Adipose tissue (tissue), 3 donors: ENCODE data around the gene ERFL. TPM values are rescaled to one million over a fixed set of nuclear protein-coding genes. Genes with fewer than 3 reads are reported as not detected.
"Not testable (repeated sequence)": the region's sequence is repeated elsewhere in the genome, so short reads cannot be mapped to it uniquely, and the experiment has no call there.

Experiments used
- H3K27ac ChIP-seq: one replicate; pipeline ENCODE4 v1.5.1; 2013; ENCODE audit warnings: low read depth, low read length
- WGBS, 3 donors: extraction: QIAGEN DNeasy Blood & Tissue Kit; methylation state at CpG; one replicate each; pipeline ENCODE4 v1.1.7; 2013; 5-methylcytosine and 5-hydroxymethylcytosine counted together
- polyA plus RNA-seq, 3 donors: library from polyadenylated mRNA; stranded (reverse); fragments of 200-250 nt; gene quantifications; one replicate each; pipeline ENCODE4 v1.2.3, GENCODE V29; 2013
- donor health status: healthy with polysubstance abuse.
- donor health status: Bipolar disorder and iron deficiency.
- donor health status: healthy.

The ERFL gene
- polyA plus RNA-seq, 3 donors: 0.12 to 0.24 TPM; not detected in 1

- WGBS, 3 donors: 96 to 100% (median 97%) methylated on average over 4 of the region's 4 CpGs
Measured at GRCh38 chr19:41890936-41891335, 37.3 kb downstream of the ERFL start.

GRCh38 chr19:41889896-41890295, 38.4 kb downstream of the ERFL start:
- no peak overlapping the region for H3K27ac ChIP-seq
- WGBS, 3 donors: 91 to 93% (median 92%) methylated on average over 8 of the region's 8 CpGs

More at GRCh38 chr19:41890936-41891335, 37.3 kb downstream of the ERFL start:
- no peak overlapping the region for H3K27ac ChIP-seq

- 85 to 89% (median 86%) methylated on average over 12 of the region's 12 CpGs for WGBS, 3 donors
- H3K27ac ChIP-seq: no peak overlapping the region
Measured at GRCh38 chr19:41888926-41889325, 39.3 kb downstream of the ERFL start.

GRCh38 chr19:41887711-41888382, 40.4 kb downstream of the ERFL start:
- WGBS, 3 donors: 27 to 55% (median 34%) methylated on average over 15 to 17 of the region's 17 CpGs
- no peak overlapping the region for H3K27ac ChIP-seq

- WGBS, 3 donors: 37 to 63% (median 38%) methylated on average over 13 of the region's 13 CpGs
- no peak overlapping the region for H3K27ac ChIP-seq
Measured at GRCh38 chr19:41886761-41887710, 41.2 kb downstream of the ERFL start.

- 0 to 1% (median 1%) methylated on average over 63 to 66 of the region's 66 CpGs for WGBS, 3 donors
- no peak overlapping the region for H3K27ac ChIP-seq
Measured at GRCh38 chr19:41883821-41884733, 44.2 kb downstream of the ERFL start.

GRCh38 chr19:41883463-41883820, 44.8 kb downstream of the ERFL start:
- H3K27ac ChIP-seq: peak overlapping the region; percentile 21
- 1% methylated on average over 23 of the region's 23 CpGs for WGBS, 3 donors

GRCh38 chr19:41882568-41883462, 45.4 kb downstream of the ERFL start, which contains the start of gene ARHGEF1:
TSS of gene ARHGEF1 (plus strand) at chr19:41883184. CDS start at chr19:41888083, 4,899 bp downstream.
- 1 to 8% (median 1%) methylated on average over 31 to 78 of the region's 80 CpGs for WGBS, 3 donors

GRCh38 chr19:41880329-41880708, 47.9 kb downstream of the ERFL start:
- 60 to 69% (median 64%) methylated on average over 5 of the region's 5 CpGs for WGBS, 3 donors
- no peak overlapping the region for H3K27ac ChIP-seq

More at GRCh38 chr19:41882568-41883462, 45.4 kb downstream of the ERFL start, which contains the start of gene ARHGEF1:
- peak within 1 kb of the TSS; percentile 21 for H3K27ac ChIP-seq

- WGBS, 3 donors: 73 to 83% (median 82%) methylated on average over 7 of the region's 7 CpGs
- no peak overlapping the region for H3K27ac ChIP-seq
Measured at GRCh38 chr19:41879670-41880328, 48.5 kb downstream of the ERFL start.

- WGBS, 3 donors: 84 to 90% (median 90%) methylated on average over 21 of the region's 21 CpGs
- no peak overlapping the region for H3K27ac ChIP-seq
Measured at GRCh38 chr19:41879080-41879479, 49.2 kb downstream of the ERFL start.

GRCh38 chr19:41877916-41878905, 50.0 kb downstream of the ERFL start:
- no peak overlapping the region for H3K27ac ChIP-seq
- 62 to 78% (median 74%) methylated on average over 17 of the region's 17 CpGs for WGBS, 3 donors

GRCh38 chr19:41876847-41877832, 51.1 kb downstream of the ERFL start, which contains the start of gene CD79A:
TSS of gene CD79A (plus strand) at chr19:41877279. CDS start at chr19:41877305, 26 bp downstream.
- H3K27ac ChIP-seq: no peak within 1 kb of the TSS
- 46 to 71% (median 55%) methylated on average over 9 of the region's 9 CpGs for WGBS, 3 donors

GRCh38 chr19:41875973-41876372, 52.3 kb downstream of the ERFL start:
- 73 to 84% (median 80%) methylated on average over 3 of the region's 3 CpGs for WGBS, 3 donors
- not testable (repeated sequence) for H3K27ac ChIP-seq
